PC-3 (cell line): ENCODE results near the gene LDLRAD1.

Experiments
- CTCF ChIP-seq: fragments of 300-600 bp; sonication (generic); conservative IDR thresholded peaks from 2 replicates; pipeline ENCODE4 v1.5.1; 2017; ENCODE audit warnings: antibody characterized with exemption, low read depth, mild to moderate bottlenecking, low read length
- EZH2 ChIP-seq: fragments of 300-600 bp; sonication (generic); IDR thresholded peaks from one replicate; pipeline ENCODE4 v1.6.1; 2017; ENCODE audit warnings: antibody characterized with exemption, mild to moderate bottlenecking, low read length; ENCODE audit not compliant: unreplicated experiment
- EZH2phosphoT487 ChIP-seq: fragments of 300-600 bp; sonication (generic); IDR thresholded peaks from 2 replicates; pipeline ENCODE4 v1.6.1; 2018; ENCODE audit warnings: mild to moderate bottlenecking, antibody characterized with exemption, low read length, borderline replicate concordance

DNA sequence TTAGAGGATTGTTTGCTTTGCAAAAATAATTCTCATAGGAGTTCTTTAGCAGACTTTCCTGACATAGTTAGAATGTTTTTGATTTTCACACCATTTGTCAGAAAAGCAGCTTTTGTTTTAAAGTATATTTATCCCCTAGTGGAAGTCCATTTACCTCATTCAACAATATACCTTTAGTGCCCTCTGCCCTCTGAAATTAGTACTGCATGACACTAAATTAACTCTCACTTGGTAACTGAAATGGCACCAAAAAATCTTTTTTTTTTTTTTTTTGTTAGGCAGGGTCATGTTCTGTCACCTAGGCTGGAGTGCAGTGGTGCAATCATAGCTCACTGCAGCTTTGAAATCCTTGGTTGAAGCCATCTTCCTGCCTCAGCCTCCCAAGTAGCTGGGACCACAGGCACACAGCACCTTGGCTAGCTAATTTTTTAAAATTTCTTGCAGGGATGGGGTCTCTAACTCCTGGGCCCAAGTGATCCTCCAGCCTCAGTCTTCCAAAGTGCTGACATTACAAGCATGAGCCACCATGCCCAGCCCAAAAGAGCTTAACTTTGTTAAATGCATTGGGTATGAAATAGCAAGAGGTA lies 58.2 kb downstream of the LDLRAD1 start:
- TF ChIP-seq CTCF, result peak; percentile 81
- TF ChIP-seq EZH2, result no peak
- no peak for TF ChIP-seq EZH2phosphoT487
